ENCODE measurements around the gene BCL11B.

The BCL11B gene

GRCh38 chr14:99136047-99136400 lies 136.0 kb downstream of the BCL11B start:
- no peak for DNase-seq (ENCODE audit: low read depth)

- no peak for DNase-seq (ENCODE audit: low read depth)
Observed at GRCh38 chr14:99134516-99135046, 137.4 kb downstream of the BCL11B start.

GRCh38 chr14:99133636-99134515 lies 138.1 kb downstream of the BCL11B start:
- no peak for DNase-seq (ENCODE audit: low read depth)

GRCh38 chr14:99132821-99133635 lies 139.0 kb downstream of the BCL11B start:
- no peak for DNase-seq (ENCODE audit: low read depth)

- no peak for DNase-seq (ENCODE audit: low read depth)
Observed at GRCh38 chr14:99131632-99132271, 140.2 kb downstream of the BCL11B start.

- DNase-seq (ENCODE audit: low read depth) = no peak
Observed at GRCh38 chr14:99129998-99130397, 142.0 kb downstream of the BCL11B start.

GRCh38 chr14:99129211-99129696 lies 142.7 kb downstream of the BCL11B start:
- DNase-seq (ENCODE audit: low read depth) = no peak

GRCh38 chr14:99128185-99128584 lies 143.8 kb downstream of the BCL11B start:
- no peak for DNase-seq (ENCODE audit: low read depth)

GRCh38 chr14:99127651-99128167 lies 144.3 kb downstream of the BCL11B start:
- peak; percentile 3 for DNase-seq (ENCODE audit: low read depth)

GRCh38 chr14:99125616-99126431 lies 146.2 kb downstream of the BCL11B start:
- DNase-seq (ENCODE audit: low read depth) = no peak

GRCh38 chr14:99125113-99125512 lies 146.9 kb downstream of the BCL11B start:
- no peak for DNase-seq (ENCODE audit: low read depth)

GRCh38 chr14:99124482-99125105 lies 147.4 kb downstream of the BCL11B start:
- DNase-seq (ENCODE audit: low read depth) = no peak

- DNase-seq (ENCODE audit: low read depth) = no peak
Observed at GRCh38 chr14:99123208-99123870, 148.7 kb downstream of the BCL11B start.

GRCh38 chr14:99122521-99123125 lies 149.4 kb downstream of the BCL11B start:
- DNase-seq (ENCODE audit: low read depth) = no peak

- DNase-seq (ENCODE audit: low read depth) = no peak
Observed at GRCh38 chr14:99121319-99121875, 150.6 kb downstream of the BCL11B start.

- DNase-seq (ENCODE audit: low read depth) = no peak
Observed at GRCh38 chr14:99120526-99121318, 151.3 kb downstream of the BCL11B start.

- DNase-seq (ENCODE audit: low read depth) = no peak
Observed at GRCh38 chr14:99119554-99120525, 152.2 kb downstream of the BCL11B start.
